AG09319 (cell line): ENCODE data around the gene C2CD3.
A peak's percentile ranks its signal among the peaks of the same experiment; 100 is the strongest.

ENCODE experiments used
- DNase-seq: peaks from one replicate; pipeline ENCODE4 v3.0.0-alpha.2; 2010; ENCODE audit warnings: low read depth; ENCODE audit errors: extremely low read depth
- TF ChIP-seq, protein P1 (sequence below): IDR thresholded peaks from 2 replicates; pipeline ENCODE4 v1.5.1; 2011; ENCODE audit warnings: low read depth, mild to moderate bottlenecking, inconsistent platforms, low read length, moderate library complexity

C2CD3 gene

DNA sequence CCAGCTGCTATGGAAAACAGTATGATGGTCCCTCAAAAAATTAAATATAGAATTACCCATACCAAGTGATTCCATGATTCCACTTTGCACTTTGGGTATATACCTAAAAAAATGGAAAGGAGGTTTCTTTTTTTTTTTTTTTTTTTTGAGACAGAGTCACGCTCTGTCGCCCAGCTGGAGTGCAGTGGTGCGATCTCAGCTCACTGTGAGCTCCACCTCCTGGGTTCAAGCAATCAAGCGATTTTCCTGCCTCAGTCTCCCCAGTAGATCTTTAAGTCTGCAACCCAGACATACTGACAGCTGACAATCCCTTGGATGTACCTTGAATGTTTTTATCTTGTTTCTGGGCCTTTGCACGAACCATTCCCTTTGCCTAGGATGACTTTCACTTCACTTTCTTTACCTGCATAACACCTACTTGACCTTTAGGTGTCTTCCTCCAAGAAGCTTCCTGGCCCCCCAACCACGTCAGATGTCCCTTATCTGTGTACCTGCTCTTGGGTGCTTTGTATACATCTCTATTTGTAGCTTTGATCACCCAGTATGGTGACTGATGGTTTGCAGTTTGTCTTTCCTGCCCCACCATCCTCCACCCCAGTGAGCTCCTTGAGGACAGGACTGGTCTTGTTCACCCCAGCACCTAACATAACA, 173.6 kb downstream of the C2CD3 start:
- no peak for DNase-seq
- TF ChIP-seq, protein P1, sequence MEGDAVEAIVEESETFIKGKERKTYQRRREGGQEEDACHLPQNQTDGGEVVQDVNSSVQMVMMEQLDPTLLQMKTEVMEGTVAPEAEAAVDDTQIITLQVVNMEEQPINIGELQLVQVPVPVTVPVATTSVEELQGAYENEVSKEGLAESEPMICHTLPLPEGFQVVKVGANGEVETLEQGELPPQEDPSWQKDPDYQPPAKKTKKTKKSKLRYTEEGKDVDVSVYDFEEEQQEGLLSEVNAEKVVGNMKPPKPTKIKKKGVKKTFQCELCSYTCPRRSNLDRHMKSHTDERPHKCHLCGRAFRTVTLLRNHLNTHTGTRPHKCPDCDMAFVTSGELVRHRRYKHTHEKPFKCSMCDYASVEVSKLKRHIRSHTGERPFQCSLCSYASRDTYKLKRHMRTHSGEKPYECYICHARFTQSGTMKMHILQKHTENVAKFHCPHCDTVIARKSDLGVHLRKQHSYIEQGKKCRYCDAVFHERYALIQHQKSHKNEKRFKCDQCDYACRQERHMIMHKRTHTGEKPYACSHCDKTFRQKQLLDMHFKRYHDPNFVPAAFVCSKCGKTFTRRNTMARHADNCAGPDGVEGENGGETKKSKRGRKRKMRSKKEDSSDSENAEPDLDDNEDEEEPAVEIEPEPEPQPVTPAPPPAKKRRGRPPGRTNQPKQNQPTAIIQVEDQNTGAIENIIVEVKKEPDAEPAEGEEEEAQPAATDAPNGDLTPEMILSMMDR: no peak

DNA sequence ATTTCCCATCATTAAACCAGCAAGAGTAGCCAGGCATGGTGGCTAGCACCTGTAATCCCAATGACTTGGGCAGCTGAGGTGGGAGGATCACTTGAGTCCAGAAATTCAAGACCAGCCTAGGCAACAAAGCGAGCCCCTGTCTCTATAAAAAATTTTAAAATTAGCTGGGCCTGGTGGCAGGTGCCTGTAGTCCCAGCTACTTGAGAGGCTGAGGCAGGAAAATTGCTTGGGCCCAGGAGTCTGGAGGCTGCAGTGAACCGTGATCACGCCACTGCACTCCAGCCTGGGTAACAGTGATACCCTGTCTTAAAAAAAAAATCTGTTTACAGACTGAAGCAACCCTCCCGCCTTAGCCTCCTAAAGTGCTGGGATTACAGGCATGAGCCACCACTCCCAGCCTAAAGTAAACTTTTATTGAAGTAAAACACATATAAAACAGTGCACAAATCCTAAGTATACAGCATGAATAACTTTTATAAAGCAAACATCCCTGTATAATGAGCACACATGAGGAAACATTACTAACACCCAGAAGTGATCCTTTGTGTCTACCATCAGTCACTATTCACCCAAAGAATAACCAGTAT, 174.5 kb downstream of the C2CD3 start:
- DNase-seq: no peak
- TF ChIP-seq, protein P1: no peak

DNA sequence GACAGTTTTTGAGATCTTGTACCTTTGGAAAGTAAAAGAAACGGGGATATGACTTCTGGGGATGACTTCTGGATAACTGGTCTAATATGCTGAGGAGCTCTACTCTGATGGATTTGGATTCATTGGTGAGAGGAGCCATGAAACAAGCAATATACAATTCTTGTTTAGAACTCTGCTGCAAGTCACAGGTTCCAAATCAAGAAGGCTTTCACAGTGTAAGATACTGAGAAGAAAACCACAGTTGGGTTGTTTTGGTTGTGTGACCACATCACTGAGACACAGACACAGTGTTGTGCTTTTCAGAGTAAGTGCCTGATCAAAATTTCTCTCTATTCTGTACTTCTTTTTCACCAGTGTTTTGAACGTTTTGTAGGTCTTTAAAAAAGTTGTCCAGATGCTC, 175.1 kb downstream of the C2CD3 start:
- TF ChIP-seq, protein P1: no peak
- no peak for DNase-seq

DNA sequence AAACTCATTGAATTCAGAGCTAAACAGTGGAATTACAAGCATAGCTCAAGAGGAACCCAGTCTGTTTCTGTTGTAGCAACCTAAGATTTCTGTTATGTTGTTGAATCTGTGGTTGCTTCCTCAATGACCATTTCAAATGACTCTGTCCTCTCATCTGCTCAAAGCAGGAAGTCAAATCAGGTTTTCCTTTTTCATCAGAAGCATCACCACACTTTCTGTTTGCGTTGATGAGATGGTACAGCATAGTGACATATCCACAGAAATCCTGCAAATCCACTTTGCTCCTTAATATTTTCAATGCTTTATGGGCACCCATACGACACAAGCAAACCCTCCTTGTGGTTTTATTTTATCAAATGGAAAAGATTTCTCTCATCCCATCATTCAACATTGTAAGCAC, 175.6 kb downstream of the C2CD3 start:
- DNase-seq: no peak
- TF ChIP-seq, protein P1: no peak

DNA sequence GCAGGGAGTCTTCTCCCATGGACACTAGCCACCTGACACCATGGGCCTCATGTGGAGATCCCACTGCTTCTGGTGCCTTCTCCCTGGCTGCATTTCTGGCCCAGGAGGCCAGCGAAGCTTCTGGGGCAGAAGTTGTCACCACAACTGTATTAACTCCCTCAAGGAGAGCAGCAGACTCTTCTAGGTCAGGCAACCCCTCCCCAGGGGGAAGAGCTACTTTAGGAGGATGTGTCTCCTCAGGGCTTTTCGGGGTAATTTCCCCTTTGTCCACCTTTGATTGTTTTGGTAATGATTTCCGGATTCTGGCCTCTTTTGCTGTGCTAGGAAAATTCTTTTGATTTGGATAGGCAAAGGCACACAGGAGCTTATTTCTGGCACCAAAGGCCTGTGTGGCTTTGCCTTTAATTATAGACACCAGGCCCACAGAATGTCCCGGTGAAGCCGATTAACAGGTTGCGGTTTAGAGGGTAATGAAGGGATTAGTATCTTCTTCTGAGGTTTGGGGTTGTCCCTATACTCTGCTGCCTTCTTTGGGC, 179.3 kb downstream of the C2CD3 start:
- TF ChIP-seq, protein P1: no peak
- DNase-seq: no peak

DNA sequence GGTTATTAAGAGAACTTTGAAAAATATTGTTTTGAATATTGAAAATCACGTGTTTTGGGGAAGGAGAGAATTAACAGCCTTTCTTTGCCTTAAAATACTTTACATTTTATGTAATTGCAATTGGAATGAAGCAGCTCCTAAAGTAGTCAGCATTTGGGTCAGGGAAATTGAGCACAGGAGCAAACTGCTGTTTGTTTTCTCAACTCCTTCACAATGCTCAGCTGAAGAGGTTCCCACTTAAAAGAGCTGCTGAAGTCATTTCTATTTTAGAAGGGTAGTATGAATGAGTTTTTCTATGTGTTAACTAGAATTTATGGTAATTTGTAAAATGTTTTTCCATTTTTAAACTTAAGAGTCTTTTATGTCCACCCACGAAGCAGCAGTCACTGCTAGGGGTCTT, 180.1 kb downstream of the C2CD3 start:
- TF ChIP-seq, protein P1: no peak
- no peak for DNase-seq

DNA sequence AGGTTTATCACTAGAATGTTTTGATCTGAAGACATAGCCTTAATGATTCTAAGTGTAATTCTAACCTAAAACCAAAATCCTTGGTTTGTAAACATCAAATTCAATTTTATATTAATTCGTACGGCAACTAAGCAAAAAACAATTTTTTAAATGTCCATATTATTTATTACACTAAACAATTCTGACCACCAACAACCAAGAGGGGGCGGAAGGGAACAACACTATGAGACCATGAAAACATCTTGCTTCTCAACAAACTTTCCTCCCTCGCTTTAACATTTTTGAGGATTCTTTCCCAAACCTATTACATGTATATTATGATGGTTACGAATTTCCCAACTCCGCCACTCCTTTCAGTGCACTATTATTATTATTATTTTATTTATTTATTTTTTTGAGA, 181.6 kb downstream of the C2CD3 start:
- no peak for DNase-seq
- TF ChIP-seq, protein P1: peak; percentile 7
